Fibroblast of skin of back (primary cell): ENCODE measurements around the gene SIGLEC9. TPM values are rescaled to one million over a fixed set of nuclear protein-coding genes. Genes with fewer than 3 reads are reported as not detected.
A peak's percentile ranks its signal among the peaks of the same experiment; 100 is the strongest.

Experiments
- DNase-seq: peaks from one replicate; pipeline ENCODE4 v3.0.0-alpha.2; 2013
- polyA plus RNA-seq, 2 experiments: library from polyadenylated mRNA; unstranded; fragments of 120-200 nt; gene quantifications; one replicate each; pipeline ENCODE4 v1.2.1, GENCODE V29; 2013; ENCODE audit not compliant: insufficient read length in 2 of 2

Gene SIGLEC9
- polyA plus RNA-seq (2013, experiment 1 of 2; ENCODE audit: insufficient read length) = not detected
- not detected for polyA plus RNA-seq (2013, experiment 2 of 2; ENCODE audit: insufficient read length)

- DNase-seq = no peak
Observed at GRCh38 chr19:51124729-51125128, at the start of gene SIGLEC9. Gene SIGLEC9 (plus strand): TSS chr19:51124906. CDS start chr19:51124975, 69 bp downstream.

- DNase-seq = no peak
Observed at GRCh38 chr19:51075998-51076397, 48.7 kb upstream of the SIGLEC9 start.

DNA sequence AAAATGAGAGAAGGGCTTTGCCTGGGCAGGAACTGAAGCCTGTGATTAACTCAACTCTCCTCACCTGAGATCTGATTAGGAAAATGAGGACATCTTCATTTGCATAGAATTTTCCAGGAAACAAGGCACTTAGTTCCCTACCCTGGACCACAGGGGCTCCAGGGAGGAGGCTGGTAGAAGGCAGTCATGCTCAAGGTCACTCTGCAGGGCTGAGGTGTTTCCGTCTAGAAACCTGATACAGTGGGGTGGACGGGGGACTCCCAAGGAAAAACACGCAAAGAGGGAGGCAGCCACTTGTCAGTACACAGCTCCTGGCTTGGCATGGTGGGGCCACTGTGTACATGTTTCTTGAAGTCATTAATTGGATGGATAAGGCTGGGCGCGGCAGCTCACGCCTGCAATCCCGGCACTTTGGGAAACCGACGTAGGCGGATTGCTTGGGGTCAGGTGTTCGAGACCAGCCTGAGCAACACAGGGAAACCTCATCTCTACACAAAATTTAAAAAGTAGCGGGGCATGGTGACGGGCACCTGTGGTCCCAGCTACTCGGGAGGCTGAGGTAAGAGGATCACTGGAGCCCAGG lies 48.0 kb upstream of the SIGLEC9 start:
- DNase-seq = no peak

GRCh38 chr19:51078104-51078503 lies 46.6 kb upstream of the SIGLEC9 start:
- no peak for DNase-seq

DNA sequence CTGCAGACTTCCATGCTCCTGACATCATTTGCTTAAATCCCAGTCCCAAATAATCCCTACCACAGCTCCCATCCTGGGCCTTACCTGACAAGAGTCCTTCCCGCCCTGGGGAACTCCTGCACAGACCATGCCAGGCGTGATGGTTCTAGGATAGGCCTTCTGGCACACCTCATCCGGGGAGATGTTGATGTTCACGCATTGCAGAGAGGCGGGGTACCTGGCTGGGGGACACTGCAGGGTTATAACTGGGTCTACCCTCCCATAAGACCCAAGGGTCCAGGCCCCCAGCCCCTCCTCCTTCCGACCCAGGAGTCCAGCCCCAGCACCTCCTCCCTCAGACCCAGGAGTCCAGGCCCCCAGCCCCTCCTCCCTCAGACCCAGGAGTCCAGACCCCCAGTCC lies 46.0 kb upstream of the SIGLEC9 start:
- no peak for DNase-seq

- no peak for DNase-seq
Observed at GRCh38 chr19:51079481-51080110, 45.1 kb upstream of the SIGLEC9 start.

DNA sequence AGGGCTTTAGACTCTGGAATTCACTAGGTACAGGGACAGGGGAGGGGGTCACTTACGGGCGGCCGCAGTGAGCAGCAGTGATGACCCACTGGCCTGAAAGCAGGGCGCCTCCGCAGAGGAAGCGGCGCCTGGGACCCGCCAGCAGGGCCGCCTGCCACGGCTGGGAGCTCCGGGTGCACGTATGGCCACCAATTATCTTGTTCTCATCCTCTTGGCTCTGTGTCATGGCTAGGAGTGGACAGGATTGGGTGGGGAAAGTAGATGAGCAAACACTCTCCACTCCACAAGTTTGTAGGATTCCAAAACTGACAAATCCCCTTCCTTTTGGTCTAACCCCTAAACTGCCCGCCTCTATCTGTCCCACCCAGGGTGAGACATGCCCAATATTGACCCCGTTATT lies 43.2 kb upstream of the SIGLEC9 start:
- no peak for DNase-seq

- no peak for DNase-seq
Observed at GRCh38 chr19:51082611-51083010, 42.1 kb upstream of the SIGLEC9 start, which contains the start of gene KLK14. Gene KLK14 (minus strand): TSS chr19:51082887. CDS start chr19:51082614, 273 bp downstream.

DNA sequence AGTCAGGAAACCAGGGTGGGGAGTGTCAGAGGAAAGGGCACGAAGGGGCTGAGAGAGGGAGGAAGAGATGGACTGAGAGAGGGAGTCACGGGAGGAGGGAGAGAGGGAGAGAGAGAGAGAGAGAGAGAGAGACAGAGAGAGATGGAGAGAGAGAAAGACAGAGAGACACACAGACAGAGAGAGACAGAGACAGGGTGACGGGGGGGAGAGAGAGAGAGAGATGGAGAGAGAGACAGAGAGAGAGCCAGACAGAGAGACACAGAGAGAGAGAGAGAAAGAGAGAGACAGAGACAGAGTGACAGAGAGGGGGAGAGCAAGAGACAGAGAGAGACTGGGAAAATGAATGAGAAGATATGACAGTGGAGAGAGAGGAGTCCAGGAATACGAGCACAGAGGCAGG lies 41.5 kb upstream of the SIGLEC9 start:
- DNase-seq = no peak

DNA sequence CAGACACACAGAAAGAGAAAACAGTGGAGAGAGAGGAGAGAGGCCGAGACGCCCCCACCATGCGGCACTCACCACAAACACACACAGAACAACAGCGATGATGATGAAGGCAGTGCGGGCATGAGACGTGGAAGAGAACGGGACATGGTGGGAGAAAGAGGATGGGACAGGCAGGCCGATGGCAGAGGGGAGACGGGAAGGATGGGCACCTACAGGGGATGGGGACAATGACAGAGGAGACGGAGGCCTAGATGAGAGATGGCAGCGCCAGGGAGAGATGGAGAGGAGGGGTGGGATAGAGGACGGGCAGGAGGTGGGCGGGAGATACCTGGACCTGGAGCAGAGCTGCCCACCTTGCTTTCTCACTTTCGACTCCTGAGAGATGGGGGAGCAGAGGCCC lies 40.9 kb upstream of the SIGLEC9 start:
- DNase-seq = no peak

GRCh38 chr19:51084505-51084904 lies 40.2 kb upstream of the SIGLEC9 start:
- no peak for DNase-seq

GRCh38 chr19:51086153-51086850 lies 38.4 kb upstream of the SIGLEC9 start:
- no peak for DNase-seq

- no peak for DNase-seq
Observed at GRCh38 chr19:51089786-51090185, 34.9 kb upstream of the SIGLEC9 start.

- DNase-seq = no peak
Observed at GRCh38 chr19:51090471-51090870, 34.2 kb upstream of the SIGLEC9 start.

DNA sequence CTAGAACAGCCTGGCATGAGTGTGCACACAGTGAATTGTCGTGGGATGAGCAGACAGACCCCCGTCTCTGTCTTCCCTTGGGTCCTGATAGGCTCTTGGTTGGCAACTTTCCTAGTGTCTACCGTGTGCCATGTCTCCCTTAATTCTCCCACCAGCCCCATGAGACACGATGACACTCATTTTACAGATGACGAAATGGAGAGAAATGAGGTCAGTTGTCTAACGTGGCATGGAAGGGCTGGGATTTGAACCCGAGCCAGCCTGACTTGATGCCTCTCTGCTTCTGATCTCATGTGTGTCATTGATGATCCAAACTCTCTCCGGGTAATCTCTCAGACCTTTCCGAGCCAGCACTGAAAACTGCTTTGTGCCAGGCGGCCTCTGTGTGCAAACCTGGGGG lies 33.6 kb upstream of the SIGLEC9 start:
- no peak for DNase-seq

DNA sequence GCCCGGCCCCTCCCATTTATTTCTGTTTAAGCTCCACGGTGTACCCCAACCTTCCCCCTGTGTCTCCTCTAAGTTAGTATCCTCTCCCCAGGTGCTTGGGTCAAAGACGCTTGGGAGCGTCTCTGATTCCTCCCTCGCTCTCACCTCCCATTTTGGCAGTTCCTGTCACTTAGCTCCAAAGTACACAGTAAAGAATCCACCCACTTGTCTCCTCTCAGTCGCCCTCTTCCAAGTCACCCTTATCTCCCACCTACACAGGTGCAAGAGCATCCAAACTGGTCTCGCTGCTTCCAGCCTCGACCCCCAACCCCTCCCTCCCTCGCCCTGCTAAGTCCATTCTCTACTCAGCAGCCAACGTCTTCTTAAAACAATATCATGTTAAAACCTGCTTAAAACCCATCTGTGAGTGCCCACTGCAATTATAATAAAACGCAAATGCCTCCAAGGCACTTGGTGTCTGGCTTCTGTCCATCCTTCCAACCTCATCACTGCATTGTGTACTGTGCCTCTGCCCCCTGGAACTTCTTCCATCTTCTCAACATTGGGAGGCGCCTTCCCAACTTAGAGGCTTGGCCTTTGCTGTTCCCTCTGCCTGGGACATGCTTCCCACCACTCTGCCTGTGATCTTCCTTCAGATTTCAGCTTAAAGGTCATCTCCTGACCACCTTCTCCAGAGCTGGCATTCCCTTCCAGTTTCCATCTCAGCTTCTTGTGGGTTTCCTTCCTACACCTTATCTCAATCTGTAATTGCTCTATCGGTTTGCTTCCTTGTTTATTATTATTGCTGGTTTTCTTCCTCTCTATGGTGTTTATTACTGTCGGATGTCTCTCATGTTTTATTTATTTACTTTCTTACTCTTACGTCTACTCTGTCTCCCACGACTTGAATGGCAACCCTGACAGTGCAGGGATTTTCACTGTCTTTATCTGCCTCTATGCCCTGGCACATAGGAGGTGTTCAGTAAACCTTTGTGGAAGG lies 32.5 kb upstream of the SIGLEC9 start:
- DNase-seq = no peak

DNA sequence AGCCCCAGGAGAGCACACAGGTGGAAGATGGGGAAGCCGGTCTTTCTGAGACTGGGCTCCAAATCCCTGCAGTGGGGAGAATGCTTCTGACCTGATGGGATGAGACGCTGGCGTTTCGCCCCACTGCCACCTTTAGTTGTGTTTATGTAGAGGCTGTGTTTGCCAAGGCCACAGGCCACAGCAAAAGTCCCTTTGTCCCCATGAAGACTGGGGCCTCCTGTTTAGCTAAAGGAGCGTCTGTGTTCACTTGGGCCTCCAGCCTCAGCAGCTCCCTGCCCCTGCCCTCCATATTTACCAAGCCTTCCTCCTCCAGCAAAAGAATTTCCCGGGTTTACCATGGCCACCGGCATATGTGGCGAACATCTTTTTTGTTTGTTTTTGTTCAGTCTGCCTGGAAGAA lies 31.6 kb upstream of the SIGLEC9 start:
- no peak for DNase-seq

DNA sequence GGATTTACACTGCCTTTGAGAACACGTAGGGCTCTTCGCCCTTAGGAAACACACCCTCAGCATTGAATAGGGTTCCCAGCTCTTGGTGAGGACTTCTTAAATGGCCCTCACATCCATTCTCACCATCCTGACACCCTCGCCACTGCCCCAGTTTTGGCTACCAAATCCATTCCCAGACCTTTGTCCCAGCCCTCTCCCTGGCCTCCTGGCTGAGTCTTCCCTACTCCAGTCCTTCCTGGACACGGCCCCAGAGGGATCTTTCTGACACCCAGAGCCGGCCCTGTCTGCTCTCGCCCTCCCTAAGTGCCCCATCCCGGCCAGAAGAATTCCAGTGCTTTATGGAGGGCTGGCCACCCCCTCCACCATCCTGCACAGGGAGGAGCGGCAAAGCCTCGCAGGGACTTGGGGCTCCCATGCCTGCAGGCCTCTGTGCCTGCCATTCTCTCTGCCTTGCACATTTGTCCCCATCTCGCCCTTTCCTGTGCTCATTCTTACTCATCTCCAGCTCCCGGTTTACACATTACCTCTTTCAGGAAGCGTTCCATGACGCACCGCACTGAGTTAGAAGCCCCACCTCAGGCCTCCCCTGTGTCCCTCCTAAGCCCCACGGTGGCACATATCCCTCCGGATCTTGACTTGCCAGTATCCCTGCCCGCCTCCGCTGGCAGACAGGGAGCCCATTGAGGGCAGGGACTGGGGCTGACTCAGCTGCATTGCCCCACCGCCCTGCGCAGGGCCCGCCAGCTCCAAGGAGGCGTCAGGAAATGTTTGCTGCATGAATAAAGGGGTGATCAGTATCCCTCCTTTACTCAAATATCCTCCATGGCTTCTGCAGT lies 31.0 kb upstream of the SIGLEC9 start:
- DNase-seq = no peak

- peak; percentile 11 for DNase-seq
Observed at GRCh38 chr19:51094696-51095279, 29.9 kb upstream of the SIGLEC9 start.

GRCh38 chr19:51096473-51097165 lies 28.1 kb upstream of the SIGLEC9 start:
- no peak for DNase-seq
